GM13977 (cell line): ENCODE results near the gene PPP3R1.
A peak's percentile ranks its signal among the peaks of the same experiment; 100 is the strongest.

Experiments
- DNase-seq: peaks from one replicate; pipeline ENCODE4 v3.0.0; 2012; ENCODE audit warnings: low spot score
- CTCF ChIP-seq: IDR thresholded peaks from 2 replicates; pipeline ENCODE4 v1.5.1; 2012; ENCODE audit warnings: mild to moderate bottlenecking, control low read depth; ENCODE audit not compliant: insufficient read depth; ENCODE audit errors: extremely low read depth, missing control alignments
- in situ Hi-C: fragments of 300-500 bp; cut with MboI; formaldehyde crosslinking; loops from one replicate; pipeline ENCODE4 v1.12.0; 2022; ENCODE audit warnings: low sequenced_read_pairs, low pct_unique_long_range_greater_than_20kb, mixed read lengths, inconsistent platforms; ENCODE audit not compliant: unreplicated experiment

PPP3R1 gene

GRCh38 chr2:68157402-68158133 lies 94.8 kb downstream of the PPP3R1 start, which contains the start of gene PNO1:
Gene PNO1 (plus strand): TSS chr2:68157888. CDS start chr2:68157935, 47 bp downstream.
- in situ Hi-C loops, result no loop called here
- DNase-seq, result peak; percentile 92
- no peak for TF ChIP-seq CTCF

GRCh38 chr2:68157002-68157401 lies 95.3 kb downstream of the PPP3R1 start:
- DNase-seq, result no peak
- in situ Hi-C loops, result no loop called here
- no peak for TF ChIP-seq CTCF

- TF ChIP-seq CTCF, result no peak
- in situ Hi-C loops, result no loop called here
- DNase-seq, result no peak
Measured at GRCh38 chr2:68156419-68156818, 95.9 kb downstream of the PPP3R1 start.

GRCh38 chr2:68155618-68156017 lies 96.7 kb downstream of the PPP3R1 start:
- in situ Hi-C loops, result no loop called here
- DNase-seq, result no peak
- TF ChIP-seq CTCF, result no peak

GRCh38 chr2:68152681-68153347 lies 99.5 kb downstream of the PPP3R1 start:
- in situ Hi-C loops, result no loop called here
- no peak for DNase-seq
- no peak for TF ChIP-seq CTCF

GRCh38 chr2:68151037-68151436 lies 101.3 kb downstream of the PPP3R1 start:
- no peak for DNase-seq
- no peak for TF ChIP-seq CTCF
- in situ Hi-C loops, result no loop called here
